ENCODE results near the gene MYRFL.

GRCh38 chr12:69789351-69789750 is 35.7 kb upstream of the MYRFL start:
- TF ChIP-seq CTCF (IDR thresholded peaks at IDR 0.05; ENCODE audit: borderline replicate concordance, extremely low read depth, low read length, poor library complexity, severe bottlenecking) (no peak), EZH2 (IDR thresholded peaks at IDR 0.05; ENCODE audit: borderline replicate concordance, low read depth, low read length, severe bottlenecking) (no peak)

Data from DND-41 (cell line).